NCI-H1092 (cell line): Measurements from ENCODE around the gene VAV1.
A peak's percentile ranks its signal among the peaks of the same experiment; 100 is the strongest.
"Not testable (repeated sequence)": the region's sequence is repeated elsewhere in the genome, so short reads cannot be mapped to it uniquely, and the experiment has no call there.

Experiments
- DNase-seq: peaks from one replicate; lab custom pipeline; 2025; lab: John Stamatoyannopoulos, UW

VAV1 gene

GRCh38 chr19:6737284-6737872 lies 35.1 kb upstream of the VAV1 start, which contains the start of gene GPR108:
Gene GPR108 (minus strand): TSS chr19:6737580. CDS start chr19:6737576, 4 bp downstream.
- peak; percentile 99 for DNase-seq

GRCh38 chr19:6737873-6738786 lies 34.4 kb upstream of the VAV1 start:
- no peak for DNase-seq

- no peak for DNase-seq
These were observed 33.6 kb upstream of the VAV1 start for GRCh38 chr19:6738787-6739389.

GRCh38 chr19:6739390-6739882 lies 33.1 kb upstream of the VAV1 start, which contains the start of gene TRIP10:
Gene TRIP10 (plus strand): TSS chr19:6739680. CDS start chr19:6739762, 82 bp downstream.
- DNase-seq: no peak

- no peak for DNase-seq
These were observed 32.5 kb upstream of the VAV1 start for GRCh38 chr19:6739883-6740588.

GRCh38 chr19:6740589-6741343 lies 31.7 kb upstream of the VAV1 start:
- DNase-seq: no peak

GRCh38 chr19:6743066-6743465 lies 29.4 kb upstream of the VAV1 start:
- no peak for DNase-seq

- DNase-seq: no peak
These were observed 28.7 kb upstream of the VAV1 start for GRCh38 chr19:6743714-6744380.

- DNase-seq: no peak
These were observed 27.9 kb upstream of the VAV1 start for GRCh38 chr19:6744381-6745301.

GRCh38 chr19:6745965-6746364 lies 26.5 kb upstream of the VAV1 start:
- no peak for DNase-seq

- not testable (repeated sequence) for DNase-seq
These were observed 24.0 kb upstream of the VAV1 start for GRCh38 chr19:6748543-6748942.

- no peak for DNase-seq
These were observed 22.4 kb upstream of the VAV1 start for GRCh38 chr19:6750062-6750461.

- no peak for DNase-seq
These were observed 21.3 kb upstream of the VAV1 start for GRCh38 chr19:6751189-6751588.

GRCh38 chr19:6752256-6753177 lies 20.0 kb upstream of the VAV1 start:
- DNase-seq: no peak

GRCh38 chr19:6753178-6754031 lies 19.1 kb upstream of the VAV1 start:
- no peak for DNase-seq

GRCh38 chr19:6754136-6754535 lies 18.4 kb upstream of the VAV1 start:
- DNase-seq: no peak

GRCh38 chr19:6754653-6755463 lies 17.6 kb upstream of the VAV1 start:
- DNase-seq: no peak
